ENCODE results near the gene TSPAN8.

DNA sequence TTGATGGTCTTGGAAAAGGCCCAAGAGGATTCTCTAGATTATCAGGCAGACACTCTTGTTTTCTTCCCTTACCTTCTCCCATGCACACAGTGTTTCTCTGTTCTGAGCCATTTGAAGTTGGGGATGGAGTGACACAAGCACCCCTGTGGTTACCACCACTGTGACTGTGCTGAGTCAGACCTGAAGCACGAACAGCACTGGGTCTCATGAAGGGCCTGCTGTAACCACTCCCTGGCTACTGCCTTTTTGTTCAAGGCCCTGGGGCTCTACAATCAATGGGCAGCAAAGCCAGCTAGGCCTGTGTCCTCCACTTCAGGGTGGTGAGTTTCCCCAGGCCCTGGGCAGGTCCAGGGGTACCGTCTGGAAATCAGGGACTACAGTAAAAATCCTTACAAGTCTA, 65.5 kb downstream of the TSPAN8 start:
- TF ChIP-seq POLR2A (IDR thresholded peaks at IDR 0.05; ENCODE audit: low read depth, low read length) (no peak), POLR2AphosphoS5 (IDR thresholded peaks at IDR 0.05; ENCODE audit: low read depth, low read length) (no peak), TAF1 (IDR thresholded peaks at IDR 0.05; ENCODE audit: borderline replicate concordance, low read depth, low read length) (no peak)

Data from GM12892 (cell line).